ENCODE data around the gene SNN.

SNN gene

DNA sequence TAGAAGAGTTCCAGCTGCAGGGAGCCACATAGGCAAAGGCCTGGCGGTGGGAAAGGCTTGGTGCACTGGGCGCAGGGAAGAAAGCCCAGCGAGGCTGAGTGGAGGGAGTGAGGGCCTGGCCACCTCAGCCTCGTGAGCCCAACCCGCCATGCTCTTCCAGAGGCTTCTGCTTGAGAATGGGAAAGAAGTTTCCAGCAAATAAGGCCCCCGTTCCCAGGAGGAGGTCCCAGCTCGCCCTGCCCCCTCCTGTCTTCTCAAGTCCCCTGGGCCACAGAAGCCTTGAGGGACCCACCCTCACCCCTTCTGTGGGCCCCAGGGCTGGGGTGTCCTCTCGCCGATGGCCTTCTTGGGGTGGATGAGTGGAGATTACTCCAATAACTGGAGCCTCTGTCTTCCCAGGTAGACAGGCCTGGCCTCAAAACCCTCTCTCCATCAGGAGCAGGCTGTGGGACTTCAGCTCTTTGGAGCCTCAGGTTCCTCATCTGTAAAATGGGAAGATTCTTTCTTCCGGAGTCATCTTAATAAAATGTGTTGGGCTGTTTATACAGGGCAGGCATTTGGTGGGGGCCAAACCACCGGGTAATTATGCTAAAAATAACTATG, 933 bp upstream of the SNN start:
- DNase-seq (ENCODE audit: low read depth): no peak

- DNase-seq (ENCODE audit: low read depth): no peak
Observed at GRCh38 chr16:11668623-11669379, 546 bp downstream of the SNN start.

DNA sequence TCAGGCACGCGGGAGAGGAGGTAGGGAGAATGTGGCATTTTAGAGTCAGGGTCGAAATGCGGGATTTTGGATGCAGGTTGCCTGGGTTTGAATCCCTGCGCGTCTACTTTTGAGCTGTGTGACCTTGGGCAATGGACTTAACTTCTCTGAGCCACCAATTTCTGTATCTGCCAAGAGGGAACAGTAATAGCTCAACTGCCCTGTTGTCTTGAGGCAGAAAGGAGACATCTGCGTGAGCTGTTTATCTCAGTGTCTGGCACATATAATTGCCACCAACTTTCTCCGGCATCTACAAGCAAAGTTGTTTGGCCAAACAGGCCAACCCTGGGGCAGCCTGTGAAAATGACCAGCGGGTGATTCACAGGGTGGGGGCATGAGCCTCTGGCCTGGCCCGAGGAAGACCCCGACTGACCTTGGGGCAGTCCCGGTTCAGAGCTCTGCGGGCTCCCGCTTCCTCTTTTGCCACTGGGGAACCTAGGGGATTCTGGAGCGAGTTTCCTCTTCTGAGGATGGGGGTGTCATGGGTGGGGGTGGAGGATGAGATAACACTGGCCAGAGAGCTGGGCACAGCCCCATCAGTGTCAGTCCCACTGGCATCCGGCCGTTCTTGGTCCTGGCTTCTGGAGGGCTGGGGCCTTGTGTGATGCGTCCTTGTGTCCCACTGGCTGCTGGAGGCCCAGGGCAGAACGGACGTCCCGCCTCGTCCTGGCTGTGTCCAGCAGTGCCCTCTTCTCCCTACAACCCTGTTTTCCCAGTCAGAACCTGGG, 1.3 kb downstream of the SNN start:
- DNase-seq (ENCODE audit: low read depth): no peak

GRCh38 chr16:11670171-11671131, 2.2 kb downstream of the SNN start:
- no peak for DNase-seq (ENCODE audit: low read depth)

DNA sequence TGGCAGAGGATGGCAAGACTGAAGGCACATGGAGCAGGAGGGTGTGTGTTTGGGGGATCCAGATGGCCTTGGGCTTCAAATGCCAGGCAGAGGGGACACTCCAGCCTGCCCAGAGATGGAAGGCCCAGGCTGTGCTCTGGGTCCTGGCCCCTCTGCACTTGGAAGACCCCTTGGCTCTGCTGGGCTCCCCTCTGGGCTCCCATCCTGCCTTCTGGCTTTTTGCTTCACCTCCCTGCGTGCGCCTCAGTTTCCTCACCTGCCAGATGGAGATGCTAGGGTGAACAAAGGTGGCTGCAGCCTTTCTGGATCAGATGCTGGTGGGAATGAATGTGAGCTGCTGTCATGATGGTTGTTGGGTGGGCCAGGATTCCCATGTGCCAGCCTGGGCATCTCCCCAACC, 3.0 kb downstream of the SNN start:
- DNase-seq (ENCODE audit: low read depth): no peak

GRCh38 chr16:11671676-11672075, 3.4 kb downstream of the SNN start:
- DNase-seq (ENCODE audit: low read depth): no peak

DNA sequence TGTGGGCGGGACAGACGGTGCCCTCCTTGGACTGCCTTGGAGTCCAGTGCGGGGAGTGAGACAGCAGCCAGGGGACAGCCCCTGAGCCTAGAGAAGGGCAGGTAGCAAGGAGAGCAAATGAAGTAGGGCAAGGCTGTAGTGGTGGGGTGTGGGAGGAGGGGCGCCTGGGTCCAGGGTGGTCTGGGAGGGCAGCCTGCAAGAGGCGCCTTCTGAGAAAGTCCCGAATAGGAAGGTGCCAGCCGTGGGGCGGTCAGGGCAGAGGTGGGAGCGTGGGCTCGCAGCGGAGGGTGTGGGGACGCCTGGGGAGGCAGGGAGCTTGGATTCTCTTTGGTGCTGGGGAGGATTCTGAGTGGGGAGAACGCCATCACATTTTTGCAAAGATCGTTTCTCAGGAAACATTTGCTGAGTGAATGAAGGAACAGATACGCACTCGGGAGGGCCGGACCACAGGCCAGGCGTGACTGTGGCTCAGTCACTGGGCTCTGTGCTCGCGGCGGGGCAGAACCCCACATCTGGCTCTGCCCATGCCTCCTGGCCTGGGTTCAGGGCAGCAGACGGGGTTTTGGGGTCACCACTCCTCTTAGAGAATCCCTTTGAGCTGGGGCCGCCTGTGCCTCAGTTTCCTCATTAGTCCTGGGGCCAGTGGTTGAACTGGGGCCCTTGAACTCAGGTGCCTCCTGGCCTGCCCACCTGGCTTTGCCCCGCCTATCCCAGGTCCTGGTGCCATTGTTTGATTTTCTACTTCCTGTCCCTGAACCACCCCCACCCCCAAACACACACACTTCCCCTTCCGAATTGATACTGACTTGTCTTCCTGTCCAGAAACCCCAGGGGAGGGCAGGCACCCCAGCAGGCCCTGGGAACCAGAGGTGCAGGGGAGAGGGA, 4.2 kb downstream of the SNN start:
- no peak for DNase-seq (ENCODE audit: low read depth)

- no peak for DNase-seq (ENCODE audit: low read depth)
Observed at GRCh38 chr16:11673091-11674000, 5.1 kb downstream of the SNN start.

DNA sequence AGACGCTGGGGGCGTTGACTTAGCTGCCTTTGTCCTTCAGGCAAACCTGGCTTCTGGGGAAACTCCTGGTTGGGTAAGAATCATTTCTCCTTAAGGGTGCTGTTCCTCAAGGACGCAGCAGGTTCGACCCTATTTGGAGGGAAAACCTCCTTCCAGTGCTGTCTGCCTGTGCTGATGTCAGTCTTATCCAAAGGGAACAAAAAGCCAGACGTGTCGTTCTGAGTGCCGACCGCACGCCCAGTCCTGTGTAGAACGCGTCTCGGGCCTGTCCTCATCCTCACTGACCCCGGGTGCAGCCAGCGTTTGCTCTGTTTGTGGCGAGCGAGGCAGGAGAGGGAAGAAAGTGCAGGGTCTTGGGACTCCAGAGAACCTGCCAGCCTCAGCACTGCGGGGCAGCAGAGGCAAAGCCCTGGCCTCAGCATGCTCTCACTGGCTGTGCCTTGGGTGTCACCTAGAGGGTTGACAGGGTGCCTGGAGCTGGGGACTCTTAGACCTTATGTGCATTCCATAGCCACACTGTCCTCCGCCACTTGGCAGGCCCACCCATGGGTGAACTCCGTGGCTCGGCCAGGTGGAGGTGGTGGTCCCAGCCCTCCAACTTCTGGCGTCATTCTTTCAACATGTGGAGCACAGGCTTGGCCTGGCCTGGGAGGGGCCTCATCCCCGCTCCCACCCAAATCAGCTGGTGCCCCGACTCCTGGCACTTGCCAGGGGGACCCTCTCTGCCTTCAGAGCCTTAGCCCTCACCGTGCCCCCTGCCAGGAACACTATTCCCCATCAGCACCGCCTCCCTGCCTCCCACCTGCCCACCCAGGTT, 6.0 kb downstream of the SNN start:
- no peak for DNase-seq (ENCODE audit: low read depth)

DNA sequence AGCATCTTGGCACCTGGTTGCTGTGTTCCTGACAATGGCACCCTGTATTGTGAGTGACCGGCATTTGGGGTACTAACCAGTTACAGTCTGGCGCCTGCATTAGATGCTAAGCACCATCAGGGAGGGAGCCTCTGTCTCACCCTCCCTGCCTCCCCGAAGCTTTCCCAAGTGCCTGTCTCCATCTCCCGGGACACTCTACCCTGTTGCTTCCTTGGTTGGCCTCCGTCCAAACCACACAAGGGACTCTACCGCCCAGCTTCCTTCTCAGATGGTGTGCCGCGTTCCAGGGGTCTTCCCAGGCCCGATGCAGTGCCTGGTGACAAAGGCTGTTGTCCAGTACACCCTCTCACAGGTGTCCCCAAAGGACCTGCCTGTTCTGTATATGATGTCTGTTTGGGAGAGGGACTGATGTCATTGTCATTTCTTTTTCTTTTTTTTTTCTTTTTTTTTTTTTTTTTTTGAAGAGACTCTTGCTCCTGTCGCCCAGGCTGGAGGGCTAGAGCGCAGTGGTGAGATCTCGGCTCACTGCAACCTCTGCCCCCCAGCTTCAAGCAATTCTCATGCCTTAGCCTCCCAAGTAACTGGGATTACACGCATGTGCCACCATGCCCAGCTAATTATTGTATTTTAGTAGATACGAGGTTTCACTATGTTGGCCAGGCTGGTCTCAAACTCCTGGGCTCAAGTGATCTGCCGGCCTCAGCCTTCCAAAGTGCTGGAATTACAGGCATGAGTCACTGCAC, 6.7 kb downstream of the SNN start:
- DNase-seq (ENCODE audit: low read depth): no peak

GRCh38 chr16:11675561-11676511, 7.6 kb downstream of the SNN start:
- no peak for DNase-seq (ENCODE audit: low read depth)

DNA sequence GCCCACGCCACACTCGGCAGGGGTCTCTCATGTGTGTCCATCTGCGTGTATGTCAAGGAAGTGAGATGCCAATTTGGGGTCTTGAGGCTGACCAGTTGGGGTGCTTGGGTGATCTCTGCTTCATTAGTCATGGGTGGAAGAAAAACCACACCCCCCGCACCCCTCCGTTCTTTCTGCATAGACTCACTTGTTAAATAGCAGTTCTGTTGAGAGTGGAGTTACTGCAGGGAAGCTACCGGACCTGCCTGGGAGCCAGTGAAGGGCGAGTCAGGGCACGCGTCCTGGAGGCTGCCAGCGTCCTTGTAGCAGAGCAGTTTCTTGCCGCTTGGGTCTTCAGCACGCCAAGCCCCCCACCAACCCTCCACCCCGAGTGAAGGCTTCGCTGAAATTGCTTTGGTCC, 8.5 kb downstream of the SNN start:
- no peak for DNase-seq (ENCODE audit: low read depth)

GRCh38 chr16:11677451-11677951, 9.2 kb downstream of the SNN start:
- DNase-seq (ENCODE audit: low read depth): no peak

GRCh38 chr16:11677959-11678881, 10.0 kb downstream of the SNN start:
- DNase-seq (ENCODE audit: low read depth): no peak

GRCh38 chr16:11679250-11679649, 11.0 kb downstream of the SNN start:
- DNase-seq (ENCODE audit: low read depth): no peak
